SK-N-MC (cell line): ENCODE measurements around the gene AFF3.

Experiments
- EZH2 ChIP-seq: fragments of 200-600 bp; sonication (generic); IDR thresholded peaks from one replicate; pipeline ENCODE4 v1.6.1; 2017; ENCODE audit warnings: antibody characterized with exemption
- POLR2AphosphoS5 ChIP-seq: IDR thresholded peaks from 2 replicates; pipeline ENCODE4 v1.6.1; 2012; ENCODE audit warnings: mild to moderate bottlenecking, low read depth, low read length, borderline replicate concordance

DNA sequence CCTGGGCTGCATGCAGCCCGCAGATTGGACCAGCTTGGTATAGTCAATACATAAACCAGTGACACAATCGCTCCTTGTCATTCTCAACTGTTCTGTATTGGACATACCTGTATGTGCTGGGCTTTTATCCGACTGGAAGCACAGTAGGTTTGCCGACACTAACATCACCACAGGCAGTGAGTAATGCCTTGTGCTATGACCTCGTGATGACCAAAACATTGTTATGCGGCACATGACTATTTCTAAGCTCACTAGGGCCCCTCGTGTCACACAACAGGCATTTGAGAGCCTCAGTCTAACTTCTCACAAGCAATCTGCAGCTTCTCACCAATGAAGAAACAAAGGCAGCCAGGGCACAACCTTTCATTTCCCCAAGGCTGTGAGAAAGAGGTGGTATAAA lies 320.8 kb downstream of the AFF3 start:
- TF ChIP-seq EZH2 (no peak), POLR2AphosphoS5 (no peak)
